Vagina (tissue), 2 donors: ENCODE measurements around the gene INSC.

Experiments used
- CTCF ChIP-seq, 3 experiments: fragments of 450-650 bp in 2 of 3; fragments of 200-600 bp in 1 of 3; sonication (generic) in 1 of 3; IDR thresholded peaks; one replicate each; pipeline ENCODE4 v1.5.1; 2017 to 2019; ENCODE audit warnings: antibody characterized with exemption in 3 of 3, mild to moderate bottlenecking in 2 of 3, moderate library complexity in 2 of 3
- POLR2A ChIP-seq, 2 donors: fragments of 450-650 bp; IDR thresholded peaks; one replicate each; pipeline ENCODE4 v1.6.1; 2017; ENCODE audit warnings: antibody characterized with exemption in 2 of 2, mild to moderate bottlenecking in 2 of 2, moderate library complexity in 2 of 2

- TF ChIP-seq CTCF (IDR thresholded peaks at IDR 0.05), result no peak
- no peak for TF ChIP-seq POLR2A (IDR thresholded peaks at IDR 0.05)
These were observed 9.1 kb downstream of the INSC start for GRCh38 chr11:15123849-15124248.
